Activated T-helper 1 cell treated with anti-CD3 and anti-CD28 coated beads, Interleukin-2, amount 50 U/mL, for 16 hours (primary cell): ENCODE measurements around the gene CFTR.
"Not testable (repeated sequence)": the region's sequence is repeated elsewhere in the genome, so short reads cannot be mapped to it uniquely, and the experiment has no call there.

Source experiments
- DNase-seq, 2 donors: peaks; one replicate each; pipeline ENCODE4 v3.0.0-alpha.2; 2020; ENCODE audit warnings: low read depth in 1 of 2, low spot score in 1 of 2

CFTR gene

DNA sequence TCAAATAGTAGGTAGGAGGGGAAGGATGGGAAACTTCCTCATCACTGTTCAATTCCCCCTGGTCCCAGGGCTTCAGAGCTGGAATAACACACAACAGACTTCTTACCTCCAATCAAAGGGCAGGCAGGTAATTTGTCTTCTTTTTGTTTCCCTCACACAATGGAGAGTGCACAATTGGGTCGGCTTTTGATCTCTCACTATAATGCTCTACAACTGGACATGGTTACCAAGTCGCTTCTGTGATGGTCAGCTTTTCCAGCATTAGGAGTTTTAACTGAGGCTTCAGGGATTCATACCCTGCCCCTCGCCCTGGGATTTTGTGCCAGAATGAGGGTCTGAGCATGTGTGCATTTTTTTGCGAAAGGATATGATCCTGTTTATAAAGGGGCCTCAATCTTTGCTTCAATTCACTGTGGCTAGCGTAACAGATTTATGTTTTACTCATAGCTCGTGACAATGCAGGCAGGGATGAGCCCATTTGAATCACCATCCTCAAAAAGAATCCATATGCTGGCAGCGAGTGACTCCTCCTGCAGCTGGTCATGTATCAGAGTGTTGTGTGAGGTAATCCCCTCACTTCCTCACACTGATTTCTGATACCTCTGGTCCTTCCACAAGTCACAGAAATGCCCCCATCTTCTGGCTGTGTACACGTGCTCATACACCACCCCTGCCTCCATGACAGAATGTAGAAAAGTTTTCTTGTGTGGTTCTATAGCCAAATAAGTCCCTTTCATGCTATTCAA lies 203.8 kb downstream of the CFTR start:
- no peak for DNase-seq

DNA sequence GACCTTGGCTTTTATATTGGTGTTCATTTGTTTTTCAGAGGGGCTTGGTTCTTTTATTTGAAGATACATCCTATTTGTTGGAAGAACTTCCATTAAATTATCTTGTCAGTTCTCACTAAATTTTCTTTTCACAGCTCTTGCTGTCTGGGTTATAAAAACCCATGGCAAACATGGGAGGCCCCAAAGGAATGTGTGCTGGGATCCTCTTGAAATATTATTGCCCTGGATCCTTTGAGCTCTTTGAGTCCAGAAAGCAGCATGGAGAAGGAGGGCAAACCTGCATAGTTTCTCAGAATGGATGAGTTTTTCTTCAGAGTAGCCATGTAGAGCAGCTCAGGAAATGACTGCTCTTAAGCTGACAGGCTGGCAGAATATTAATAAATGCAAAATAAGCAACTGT lies 206.0 kb downstream of the CFTR start:
- DNase-seq: no peak

- DNase-seq: no peak
Measured at GRCh38 chr7:117686311-117686935, 206.6 kb downstream of the CFTR start.

DNA sequence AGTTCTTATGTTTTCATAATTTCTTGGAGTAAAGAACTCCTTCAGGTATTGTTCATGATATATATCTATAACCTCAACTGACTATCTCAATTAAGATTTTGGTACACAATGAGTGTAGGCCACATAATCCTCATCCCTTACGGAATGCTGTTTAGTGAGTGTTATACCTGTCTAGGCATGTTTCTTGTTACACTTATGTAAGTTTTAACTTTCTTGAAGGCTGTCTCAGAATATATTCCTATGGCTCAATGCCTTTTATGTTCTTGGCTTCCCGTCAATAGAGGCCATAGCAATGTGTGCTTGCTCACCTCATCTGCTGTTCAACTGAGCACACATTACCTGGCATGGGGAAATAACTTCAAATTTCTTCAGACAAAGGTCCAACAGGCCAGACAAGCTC lies 208.3 kb downstream of the CFTR start:
- no peak for DNase-seq

GRCh38 chr7:117689406-117689805 lies 209.6 kb downstream of the CFTR start:
- no peak for DNase-seq

- DNase-seq: no peak
Measured at GRCh38 chr7:117690147-117690546, 210.3 kb downstream of the CFTR start.

DNA sequence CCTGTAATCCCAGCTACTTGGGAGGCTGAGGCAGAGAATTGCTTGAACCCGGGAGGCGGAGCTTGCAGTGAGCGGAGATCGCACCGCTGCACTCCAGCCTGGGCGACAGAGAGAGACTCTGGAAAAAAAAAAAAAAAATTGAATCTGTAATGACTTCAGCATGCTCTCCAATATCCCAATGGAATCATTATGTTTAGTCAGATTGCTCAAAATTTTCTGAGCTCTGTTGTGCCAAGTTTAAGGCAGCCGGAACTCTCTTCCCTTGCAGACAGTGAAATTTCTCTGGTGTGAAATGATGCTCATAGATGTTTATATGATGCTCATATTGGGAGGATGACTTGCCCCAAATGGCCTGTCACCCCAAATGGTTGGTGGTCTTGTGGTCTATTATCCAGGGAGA lies 212.5 kb downstream of the CFTR start:
- DNase-seq: no peak

DNA sequence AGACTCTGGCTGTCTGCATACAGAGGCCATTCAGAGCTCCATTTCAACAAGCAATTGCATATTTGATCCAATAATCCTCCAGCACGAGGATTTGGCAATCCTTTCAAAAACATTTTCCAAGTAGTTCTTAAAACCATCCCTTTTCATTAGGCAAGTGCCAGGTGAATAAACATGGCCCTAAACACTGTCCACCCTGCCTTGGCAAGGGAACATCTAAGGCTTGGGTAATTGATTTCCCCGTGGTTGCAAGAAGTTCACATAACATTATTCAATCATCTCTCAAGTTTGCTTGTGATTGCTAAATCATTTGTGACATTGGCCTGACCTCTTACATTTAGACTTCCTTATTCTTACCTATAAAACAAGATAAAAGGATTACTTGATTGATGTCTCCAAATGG lies 218.2 kb downstream of the CFTR start:
- DNase-seq: no peak

DNA sequence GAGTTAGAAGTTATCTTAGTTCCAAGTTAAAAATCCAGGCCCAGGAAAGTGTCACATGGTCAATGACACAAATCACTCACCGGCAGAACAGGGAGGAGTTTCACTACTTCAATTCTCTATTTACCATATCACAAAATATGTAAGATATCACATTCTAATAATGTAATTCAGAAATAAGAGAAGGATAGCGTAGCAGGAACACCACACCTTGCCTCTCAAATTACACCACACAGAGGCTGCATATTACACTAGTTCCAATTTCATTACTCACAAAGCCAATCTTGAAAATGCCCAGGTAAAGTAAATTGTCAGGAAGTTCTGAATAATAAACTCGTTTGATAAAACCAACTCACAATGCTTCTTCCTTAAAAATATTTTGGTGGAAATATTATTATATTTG lies 224.2 kb downstream of the CFTR start:
- DNase-seq: no peak

DNA sequence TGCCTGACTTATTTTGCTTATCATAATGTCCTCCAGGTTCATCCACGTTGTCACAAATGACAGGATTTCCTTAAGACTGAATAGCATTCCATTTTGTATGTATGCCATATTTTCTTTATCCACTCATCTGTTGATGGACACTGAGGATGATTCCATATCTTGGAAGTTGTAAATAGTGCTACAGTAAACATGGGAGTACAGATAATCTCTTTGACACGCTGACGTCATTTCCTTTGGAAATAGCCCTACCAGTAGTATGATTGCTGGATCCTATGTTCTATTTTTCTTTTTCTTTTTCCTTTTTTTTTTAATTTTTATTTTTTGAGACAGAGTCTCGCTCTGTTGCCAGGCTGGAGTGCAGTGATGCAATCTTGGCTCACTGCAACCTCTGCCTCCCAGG lies 225.8 kb downstream of the CFTR start:
- no peak for DNase-seq

GRCh38 chr7:117706210-117706609 lies 226.4 kb downstream of the CFTR start:
- no peak for DNase-seq

GRCh38 chr7:117707080-117707479 lies 227.3 kb downstream of the CFTR start:
- no peak for DNase-seq

DNA sequence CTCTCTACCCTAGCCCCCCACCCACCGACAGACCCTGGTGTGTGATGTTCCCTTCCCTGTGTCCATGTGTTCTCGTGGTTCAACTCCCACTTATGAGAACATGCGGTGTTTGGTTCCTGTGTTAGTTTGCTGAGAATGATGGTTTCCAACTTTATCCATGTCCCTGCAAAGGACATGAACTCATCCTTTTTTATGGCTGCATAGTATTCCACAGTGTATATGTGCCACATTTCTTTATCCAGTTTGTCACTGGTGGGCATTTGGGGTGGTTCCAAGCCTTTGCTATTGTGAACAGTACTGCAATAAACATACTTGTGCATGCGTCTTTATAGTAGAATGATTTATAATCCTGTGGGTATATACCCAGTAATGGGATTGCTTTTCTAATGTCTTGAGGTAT lies 228.3 kb downstream of the CFTR start:
- not testable (repeated sequence) for DNase-seq

GRCh38 chr7:117711556-117711955 lies 231.7 kb downstream of the CFTR start:
- no peak for DNase-seq

DNA sequence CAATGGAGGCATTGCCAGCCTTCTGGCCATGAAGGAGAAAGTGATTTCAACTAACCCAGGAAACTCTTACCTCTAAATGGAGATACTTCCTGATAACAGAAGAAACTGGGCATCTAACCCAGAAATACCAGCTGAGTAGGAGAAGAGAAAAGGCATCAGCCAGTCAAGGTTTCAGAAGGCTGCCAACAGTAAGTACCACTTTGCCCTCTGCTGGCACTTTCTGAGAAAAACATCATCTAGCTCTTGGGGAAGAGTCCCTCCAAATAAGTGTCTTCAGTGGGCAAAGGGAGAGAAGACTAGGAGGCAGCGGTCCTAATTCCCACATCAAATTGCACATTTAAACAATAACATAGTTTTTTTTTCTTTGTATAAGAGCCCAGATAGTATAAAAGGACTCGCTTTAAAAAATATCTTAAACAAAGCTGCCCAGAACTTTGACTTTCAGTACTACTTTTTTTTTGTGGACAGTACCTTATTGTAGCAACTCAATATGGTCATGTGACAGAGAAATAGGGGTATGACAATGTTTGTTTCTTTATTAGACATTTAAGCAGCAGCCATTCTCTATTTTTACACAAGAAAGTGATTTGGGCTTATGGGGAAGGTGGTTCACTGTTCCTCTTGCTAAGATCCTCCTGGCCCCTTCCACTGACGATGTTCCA lies 236.1 kb downstream of the CFTR start:
- DNase-seq: no peak

- DNase-seq: no peak
Measured at GRCh38 chr7:117716707-117717299, 237.0 kb downstream of the CFTR start.

DNA sequence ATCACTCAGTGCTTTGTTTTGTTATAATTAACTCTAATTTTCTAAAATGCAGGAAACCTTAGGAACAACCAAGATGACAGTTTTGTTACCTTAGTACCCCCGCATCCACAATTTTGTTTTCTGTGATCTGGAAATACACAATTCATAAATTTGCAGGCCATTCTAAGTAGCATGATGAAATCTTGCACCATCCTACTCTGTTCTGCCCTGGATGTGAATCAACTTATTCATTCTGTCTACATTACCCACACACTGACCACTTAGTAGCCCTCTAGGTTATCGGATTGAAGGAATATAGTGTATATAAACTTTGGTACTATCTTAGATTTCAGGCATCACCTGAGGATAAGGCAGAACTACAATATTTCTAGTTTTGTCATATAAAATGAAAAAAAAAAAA lies 237.5 kb downstream of the CFTR start:
- no peak for DNase-seq
